Naive thymus-derived CD4-positive, alpha-beta T cell (primary cell): Measurements from ENCODE around the gene OR51D1. TPM values are rescaled to one million over a fixed set of nuclear protein-coding genes. Genes with fewer than 3 reads are reported as not detected.

Experiments
- ATAC-seq: fragments of 150-1000 bp; cut with Tn5 transposase; 2 replicates; pipeline ENCODE4 v1.10.0; 2021; ENCODE audit warnings: mild to moderate bottlenecking, moderate library complexity
- CTCF ChIA-PET: fragments of 350-600 bp; sonication (Branson Sonifier 250); formaldehyde crosslinking; loops from one replicate; lab custom pipeline; 2021; ENCODE audit warnings: antibody characterized with exemption; lab: Charles Lee
- POLR2A ChIA-PET: fragments of 350-600 bp; sonication (Branson Sonifier 250); formaldehyde crosslinking; loops from one replicate; lab custom pipeline; 2021; ENCODE audit warnings: antibody characterized with exemption, inconsistent platforms; lab: Charles Lee
- DNase-seq, 9 donors: peaks; one replicate each; pipeline versions ENCODE4 v3.0.0 to v3.0.0-alpha.2; 2020 to 2022; ENCODE audit warnings: mixed read lengths in 1 of 9
- H3K27ac ChIP-seq: one replicate; pipeline ENCODE4 v1.7.0; 2013; ENCODE audit warnings: mild to moderate bottlenecking, low read depth, low read length, moderate library complexity
- H3K27me3 ChIP-seq, 2 donors: one replicate each; pipeline ENCODE4 v1.7.0; 2013; ENCODE audit warnings: low read length in 2 of 2, mild to moderate bottlenecking in 2 of 2, moderate library complexity in 2 of 2; ENCODE audit not compliant: control insufficient read depth in 2 of 2, insufficient read depth in 2 of 2
- H3K36me3 ChIP-seq, 3 experiments: 1 replicate in 2 of 3; 2 replicates in 1 of 3; pipeline ENCODE4 v1.7.0; 2013; ENCODE audit warnings: low read length in 3 of 3, mild to moderate bottlenecking in 3 of 3, moderate library complexity in 1 of 3; ENCODE audit not compliant: insufficient read depth in 3 of 3, control insufficient read depth in 2 of 3
- H3K4me1 ChIP-seq, 2 donors: one replicate each; pipeline ENCODE4 v1.7.0; 2013; ENCODE audit warnings: low read length in 2 of 2, mild to moderate bottlenecking in 2 of 2, moderate library complexity in 1 of 2; ENCODE audit not compliant: control insufficient read depth in 2 of 2, insufficient read depth in 2 of 2
- H3K4me3 ChIP-seq: 2 replicates; pipeline ENCODE4 v1.7.0; 2013; ENCODE audit warnings: mild to moderate bottlenecking, low read length
- H3K9me3 ChIP-seq, 3 experiments: 1 replicate in 2 of 3; 2 replicates in 1 of 3; pipeline ENCODE4 v1.7.0; 2013; ENCODE audit warnings: low read length in 3 of 3; ENCODE audit not compliant: control insufficient read depth in 2 of 3
- H3K27ac Mint-ChIP-seq, 9 donors: one replicate each; pipeline ENCODE4 v1.8.0; 2020 to 2022; ENCODE audit warnings: mixed read lengths in 9 of 9, mild to moderate bottlenecking in 8 of 9, moderate library complexity in 5 of 9, inconsistent platforms in 2 of 9
- H3K27me3 Mint-ChIP-seq, 5 donors: one replicate each; pipeline ENCODE4 v1.8.0; 2021 to 2022; ENCODE audit warnings: mixed read lengths in 5 of 5, mild to moderate bottlenecking in 1 of 5
- H3K36me3 Mint-ChIP-seq, 5 donors: one replicate each; pipeline ENCODE4 v1.8.0; 2020 to 2022; ENCODE audit warnings: mixed read lengths in 5 of 5, mild to moderate bottlenecking in 3 of 5, inconsistent platforms in 1 of 5
- H3K4me1 Mint-ChIP-seq, 7 donors: one replicate each; pipeline ENCODE4 v1.8.0; 2020 to 2022; ENCODE audit warnings: mixed read lengths in 7 of 7, mild to moderate bottlenecking in 3 of 7, inconsistent platforms in 1 of 7
- H3K4me3 Mint-ChIP-seq, 10 donors: one replicate each; pipeline ENCODE4 v1.8.0; 2020 to 2022; ENCODE audit warnings: mild to moderate bottlenecking in 10 of 10, mixed read lengths in 10 of 10, moderate library complexity in 6 of 10, inconsistent platforms in 2 of 10
- H3K9me3 Mint-ChIP-seq, 11 donors: one replicate each; pipeline ENCODE4 v1.8.0; 2020 to 2022; ENCODE audit warnings: mixed read lengths in 11 of 11, mild to moderate bottlenecking in 4 of 11, inconsistent platforms in 1 of 11, moderate library complexity in 1 of 11
- intact Hi-C, 2 donors: fragments of 100-400 bp; cut with micrococcal nuclease; formaldehyde crosslinking; loops; one replicate each; pipeline ENCODE4 v1.15.1; 2023
- polyA plus RNA-seq, 2 donors: library from polyadenylated mRNA; unstranded; fragments of 300-500 nt; fragmentation: Illumina TruSeq; gene quantifications; one replicate each; pipeline ENCODE4 v1.2.3, GENCODE V29; 2021
- total RNA-seq, 6 experiments: library from RNA in 5 of 6; stranded (reverse) in 5 of 6; gene quantifications; 1 replicate in 5 of 6; 2 replicates in 1 of 6; pipeline ENCODE4 v1.2.3 and lab custom pipeline; 2021 to 2026

OR51D1 gene
- total and polyA plus RNA-seq, 7 experiments from 2014 or later, result not detected

DNA sequence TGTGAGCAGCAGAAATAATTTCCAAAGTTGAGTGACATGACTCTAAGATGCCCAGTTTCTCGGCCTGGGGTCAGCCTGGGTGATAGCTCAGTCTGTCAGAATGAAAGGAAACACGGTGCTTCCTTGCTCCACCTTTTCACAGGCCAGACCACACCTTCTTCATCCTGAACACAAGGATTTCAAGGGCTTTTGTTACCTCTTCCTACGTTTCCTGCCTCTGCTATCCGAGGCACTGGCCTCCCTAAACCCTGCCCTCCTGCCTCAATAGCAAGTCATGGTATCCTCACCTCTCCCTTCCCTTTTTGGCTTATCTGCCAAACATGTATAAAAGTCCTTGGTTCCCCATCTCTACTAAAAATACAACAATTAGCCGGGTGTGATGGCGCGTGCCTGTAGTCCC is 4.8 kb downstream of the OR51D1 start:
- H3K4me1 Mint-ChIP-seq, result peaks cover 0 to 2% (median 0%) of the 10 kb centered on the region in 7 donors
- Histone ChIP-seq H3K27me3 (no peaks in the 10 kb centered on the region), H3K36me3 (no peaks in the 10 kb centered on the region), H3K4me1 (no peaks in the 10 kb centered on the region), H3K27ac (no peak overlapping the region), H3K9me3 (no peaks in the 10 kb centered on the region), H3K4me3 (no peak overlapping the region)
- intact Hi-C loops, result no loop called here
- no peaks in the 10 kb centered on the region for H3K9me3 Mint-ChIP-seq
- POLR2A ChIA-PET, result no interaction called here
- ATAC-seq (no peak), DNase-seq (no peak)
- H3K36me3 Mint-ChIP-seq, result no peaks in the 10 kb centered on the region
- CTCF ChIA-PET, result no interaction called here
- H3K4me3 Mint-ChIP-seq, result no peak overlapping the region
- peaks cover 0 to 20% (median 16%) of the 10 kb centered on the region in 5 donors for H3K27me3 Mint-ChIP-seq
- no peak overlapping the region for H3K27ac Mint-ChIP-seq

DNA sequence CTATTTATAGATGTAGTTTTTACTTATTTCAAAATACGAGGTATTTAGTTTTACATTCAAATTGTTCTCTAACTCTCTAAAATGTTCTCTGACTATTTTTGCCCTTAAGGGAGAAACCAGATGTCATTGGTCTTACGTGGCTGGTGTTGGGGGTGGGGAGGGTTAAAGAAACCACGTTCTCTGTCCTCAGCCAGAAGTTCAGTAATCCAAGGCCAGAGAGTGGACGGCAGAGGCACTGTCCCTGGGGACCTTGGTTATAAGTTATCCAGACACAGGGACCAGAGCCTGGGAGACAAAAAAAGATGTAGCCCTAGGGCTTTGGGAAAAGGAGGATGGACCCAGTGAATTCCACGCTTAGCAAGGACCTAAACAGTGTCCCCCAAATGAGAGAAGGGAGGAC is 5.8 kb downstream of the OR51D1 start:
- no peaks in the 10 kb centered on the region for H3K4me1 ChIP-seq
- no peaks in the 10 kb centered on the region for H3K9me3 Mint-ChIP-seq
- ChIA-PET CTCF (no interaction called here), POLR2A (no interaction called here)
- H3K9me3 ChIP-seq, result no peaks in the 10 kb centered on the region
- peaks cover 0 to 2% (median 0%) of the 10 kb centered on the region in 7 donors for H3K4me1 Mint-ChIP-seq
- DNase-seq (no peak), ATAC-seq (no peak)
- no peaks in the 10 kb centered on the region for H3K36me3 ChIP-seq
- H3K4me3 ChIP-seq, result no peak overlapping the region
- no peak overlapping the region for H3K27ac Mint-ChIP-seq
- H3K27me3 Mint-ChIP-seq, result peaks cover 2 to 21% (median 16%) of the 10 kb centered on the region in 5 donors
- intact Hi-C loops, result no loop called here
- no peaks in the 10 kb centered on the region for H3K36me3 Mint-ChIP-seq
- no peak overlapping the region for H3K27ac ChIP-seq
- H3K4me3 Mint-ChIP-seq, result no peak overlapping the region
- no peaks in the 10 kb centered on the region for H3K27me3 ChIP-seq

DNA sequence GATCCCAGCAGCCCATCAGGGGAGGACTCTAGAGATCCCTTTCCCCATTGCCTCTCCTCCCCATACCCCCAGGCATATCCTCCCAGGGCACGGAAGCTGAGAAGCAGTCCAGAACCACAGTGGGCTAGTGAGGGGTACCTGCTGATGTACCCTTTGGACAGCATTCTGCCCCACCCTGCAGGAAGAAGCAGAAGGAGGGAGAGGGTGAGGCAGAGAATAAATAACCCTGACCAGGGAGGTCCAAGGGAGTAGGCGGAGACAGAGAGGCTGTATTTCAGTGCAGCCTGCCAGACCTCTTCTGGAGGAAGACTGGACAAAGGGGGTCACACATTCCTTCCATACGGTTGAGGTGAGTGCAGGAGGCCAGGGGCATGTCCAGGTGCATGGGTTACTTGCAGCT is 6.4 kb downstream of the OR51D1 start, which contains the start of gene OR51E1:
Gene OR51E1 (plus strand): TSS at position 301 of the 400 bp plus-strand sequence. CDS start 8,545 bp downstream, outside the sequence.
- Histone ChIP-seq H3K4me1 (no peaks in the 10 kb centered on the region), H3K27ac (no peak within 1 kb of the TSS), H3K27me3 (no peaks in the 10 kb centered on the region), H3K9me3 (no peaks in the 10 kb centered on the region), H3K4me3 (no peak within 1 kb of the TSS), H3K36me3 (no peaks in the 10 kb centered on the region)
- ChIA-PET POLR2A (no interaction called here), CTCF (no interaction called here)
- ATAC-seq (no peak), DNase-seq (no peak)
- Mint-ChIP-seq H3K27me3 (peaks cover 5 to 22% (median 16%) of the 10 kb centered on the region in 5 donors), H3K4me3 (no peak within 1 kb of the TSS), H3K36me3 (no peaks in the 10 kb centered on the region), H3K9me3 (no peaks in the 10 kb centered on the region), H3K27ac (no peak within 1 kb of the TSS), H3K4me1 (peaks cover 0 to 2% (median 0%) of the 10 kb centered on the region in 7 donors)
- intact Hi-C loops, result no loop called here

DNA sequence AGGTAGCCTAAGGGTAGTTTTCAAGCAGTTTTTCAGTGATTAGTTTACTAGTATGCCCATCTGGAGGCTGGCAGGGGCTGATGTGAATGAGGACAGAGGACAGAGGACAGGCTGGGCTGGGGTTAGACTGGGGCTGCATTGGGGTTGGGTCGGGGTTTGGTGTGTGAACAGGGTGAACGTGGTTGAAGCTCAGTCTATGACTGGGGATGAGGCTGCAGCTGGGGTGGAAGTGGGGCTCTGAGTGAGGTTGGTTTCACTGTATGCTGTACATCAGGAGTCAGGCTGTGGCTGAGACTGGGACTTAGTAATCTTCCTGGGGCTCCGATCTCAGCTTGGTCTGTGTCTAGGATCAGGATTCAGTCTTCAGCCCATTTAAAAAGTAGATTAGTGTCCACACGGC is 7.0 kb downstream of the OR51D1 start:
- no peaks in the 10 kb centered on the region for H3K36me3 Mint-ChIP-seq
- no peak for DNase-seq
- intact Hi-C loops, result no loop called here
- Histone ChIP-seq H3K4me3 (no peak overlapping the region), H3K9me3 (no peaks in the 10 kb centered on the region), H3K4me1 (no peaks in the 10 kb centered on the region), H3K36me3 (no peaks in the 10 kb centered on the region), H3K27me3 (no peaks in the 10 kb centered on the region), H3K27ac (no peak overlapping the region)
- H3K9me3 Mint-ChIP-seq, result no peaks in the 10 kb centered on the region
- peaks cover 0 to 2% (median 0%) of the 10 kb centered on the region in 7 donors for H3K4me1 Mint-ChIP-seq
- no peak overlapping the region for H3K4me3 Mint-ChIP-seq
- H3K27ac Mint-ChIP-seq, result no peak overlapping the region
- H3K27me3 Mint-ChIP-seq, result peaks cover 5 to 23% (median 16%) of the 10 kb centered on the region in 5 donors
- ChIA-PET CTCF (no interaction called here), POLR2A (no interaction called here)
- no peak for ATAC-seq

DNA sequence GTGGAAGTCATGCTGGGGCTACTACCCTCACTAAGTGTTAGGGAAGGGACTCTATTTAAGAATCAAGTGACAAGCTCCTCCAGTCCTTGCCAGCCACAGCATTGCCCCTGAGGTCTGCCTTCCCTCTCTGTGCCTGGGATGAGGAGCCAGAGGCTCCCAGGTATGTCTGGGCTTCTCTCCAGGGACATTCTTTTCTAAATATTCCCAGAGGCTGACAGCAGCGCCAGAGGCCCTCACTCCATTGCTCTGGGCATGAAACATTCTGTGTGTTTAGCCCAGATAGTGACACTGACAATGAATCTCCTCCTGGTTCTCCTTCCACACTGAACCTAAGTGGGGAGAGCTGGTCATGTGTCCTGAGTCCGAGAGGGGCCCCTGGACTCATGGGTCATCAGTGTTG is 8.7 kb downstream of the OR51D1 start:
- H3K36me3 ChIP-seq, result no peaks in the 10 kb centered on the region
- CTCF ChIA-PET, result no interaction called here
- intact Hi-C loops, result no loop called here
- Mint-ChIP-seq H3K36me3 (no peaks in the 10 kb centered on the region), H3K27ac (no peak overlapping the region), H3K4me3 (no peak overlapping the region), H3K27me3 (peaks cover 5 to 29% (median 14%) of the 10 kb centered on the region in 5 donors), H3K4me1 (peaks cover 0 to 2% (median 0%) of the 10 kb centered on the region in 7 donors), H3K9me3 (no peaks in the 10 kb centered on the region)
- ATAC-seq (no peak), DNase-seq (no peak)
- H3K4me3 ChIP-seq, result no peak overlapping the region
- POLR2A ChIA-PET, result no interaction called here
- H3K27ac ChIP-seq, result no peak overlapping the region
- no peaks in the 10 kb centered on the region for H3K9me3 ChIP-seq
- no peaks in the 10 kb centered on the region for H3K27me3 ChIP-seq
- H3K4me1 ChIP-seq, result no peaks in the 10 kb centered on the region

DNA sequence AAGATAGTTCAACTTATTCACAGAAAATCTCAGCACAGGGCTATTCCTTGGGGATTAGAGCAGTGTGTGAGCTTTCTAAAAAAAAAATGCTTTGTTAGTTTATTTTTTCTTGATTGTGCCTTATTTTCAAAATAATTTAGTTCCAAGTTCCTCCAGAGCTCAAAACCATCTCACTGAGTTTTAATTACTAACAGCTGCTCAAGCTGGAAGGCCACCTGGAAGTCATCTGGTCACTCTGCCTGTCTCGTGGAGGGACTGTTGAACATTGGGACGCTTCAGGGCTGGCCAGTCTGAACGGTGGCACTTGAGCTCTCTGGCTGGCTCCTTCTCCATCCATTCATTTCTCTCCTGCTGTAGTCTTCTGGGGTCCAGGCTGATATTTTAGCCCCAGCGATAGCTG is 10.5 kb downstream of the OR51D1 start:
- DNase-seq, result no peak
- CTCF ChIA-PET, result interaction anchor here (1.1 kb wide), 1 partner anchor 10 kb away, joined by 3 read pairs; the partner anchor contains the start of gene OR51D1
- peaks cover 4 to 18% (median 11%) of the 10 kb centered on the region in 5 donors for H3K27me3 Mint-ChIP-seq

DNA sequence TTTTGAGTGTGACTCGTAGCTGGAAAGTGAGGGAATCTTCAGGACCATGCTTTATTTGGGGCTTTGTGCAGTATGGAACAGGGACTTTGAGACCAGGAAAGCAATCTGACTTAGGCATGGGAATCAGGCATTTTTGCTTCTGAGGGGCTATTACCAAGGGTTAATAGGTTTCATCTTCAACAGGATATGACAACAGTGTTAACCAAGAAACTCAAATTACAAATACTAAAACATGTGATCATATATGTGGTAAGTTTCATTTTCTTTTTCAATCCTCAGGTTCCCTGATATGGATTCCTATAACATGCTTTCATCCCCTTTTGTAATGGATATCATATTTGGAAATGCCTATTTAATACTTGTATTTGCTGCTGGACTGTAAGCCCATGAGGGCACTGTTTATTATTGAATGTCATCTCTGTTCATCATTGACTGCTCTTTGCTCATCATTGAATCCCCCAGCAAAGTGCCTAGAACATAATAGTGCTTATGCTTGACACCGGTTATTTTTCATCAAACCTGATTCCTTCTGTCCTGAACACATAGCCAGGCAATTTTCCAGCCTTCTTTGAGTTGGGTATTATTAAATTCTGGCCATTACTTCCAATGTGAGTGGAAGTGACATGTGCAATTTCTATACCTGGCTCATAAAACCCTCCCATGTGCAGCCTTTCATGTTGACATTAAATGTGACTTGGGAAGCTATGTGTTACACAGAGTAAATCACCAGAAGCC is 17.5 kb downstream of the OR51D1 start:
- Mint-ChIP-seq H3K9me3 (no peaks in the 10 kb centered on the region), H3K27ac (no peak overlapping the region), H3K36me3 (no peaks in the 10 kb centered on the region), H3K4me1 (no peaks in the 10 kb centered on the region), H3K4me3 (no peak overlapping the region), H3K27me3 (peaks cover 4 to 17% (median 12%) of the 10 kb centered on the region in 5 donors)
- intact Hi-C loops, result no loop called here
- no peaks in the 10 kb centered on the region for H3K36me3 ChIP-seq
- ChIA-PET POLR2A (no interaction called here), CTCF (no interaction called here)
- no peaks in the 10 kb centered on the region for H3K27me3 ChIP-seq
- H3K4me3 ChIP-seq, result no peak overlapping the region
- DNase-seq, result no peak
- H3K9me3 ChIP-seq, result no peaks in the 10 kb centered on the region
- no peaks in the 10 kb centered on the region for H3K4me1 ChIP-seq
- ATAC-seq, result no peak
- H3K27ac ChIP-seq, result no peak overlapping the region

More for the DNA sequence above, 10.5 kb downstream of the OR51D1 start:
- Histone ChIP-seq H3K27me3 (no peaks in the 10 kb centered on the region), H3K4me1 (no peaks in the 10 kb centered on the region), H3K36me3 (no peaks in the 10 kb centered on the region), H3K4me3 (no peak overlapping the region), H3K27ac (no peak overlapping the region), H3K9me3 (no peaks in the 10 kb centered on the region)
- H3K9me3 Mint-ChIP-seq, result no peaks in the 10 kb centered on the region
- intact Hi-C loops, result no loop called here
- no peak overlapping the region for H3K27ac Mint-ChIP-seq
- H3K4me1 Mint-ChIP-seq, result peaks cover 0 to 2% (median 0%) of the 10 kb centered on the region in 7 donors
- H3K4me3 Mint-ChIP-seq, result no peak overlapping the region
- H3K36me3 Mint-ChIP-seq, result no peaks in the 10 kb centered on the region
- POLR2A ChIA-PET, result interaction anchor here (0.6 kb wide), 1 partner anchor 13 kb away, joined by 3 read pairs; no protein-coding TSS in a partner anchor
- no peak for ATAC-seq
